HL-60 (cell line): ENCODE data around the gene WFIKKN1.

Source experiments
- DNase-seq, 2 experiments: peaks; one replicate each; pipeline ENCODE4 v3.0.0-alpha.2; 2010 to 2020; ENCODE audit warnings: low read depth in 1 of 2, low spot score in 1 of 2
- H3K27ac ChIP-seq: fragments of 250-450 bp; sonication (Bioruptor Pico); replicated peaks from 2 replicates; pipeline ENCODE4 v1.5.1; 2020; ENCODE audit warnings: mild to moderate bottlenecking, moderate library complexity
- H3K27me3 ChIP-seq: fragments of 250-450 bp; sonication (Bioruptor Pico); 2 replicates; pipeline ENCODE4 v1.5.1; 2021; ENCODE audit warnings: mild to moderate bottlenecking, moderate library complexity; ENCODE audit not compliant: insufficient read depth, poor library complexity, severe bottlenecking
- H3K4me3 ChIP-seq: replicated peaks from 2 replicates; pipeline ENCODE4 v1.5.1; 2011; ENCODE audit warnings: mild to moderate bottlenecking, control low read depth, low read length; ENCODE audit not compliant: insufficient read depth
- GABPA ChIP-seq: IDR thresholded peaks from 2 replicates; pipeline ENCODE4 v1.6.1; 2012; ENCODE audit warnings: low read depth
- POLR2AphosphoS5 ChIP-seq: IDR thresholded peaks from 2 replicates; pipeline ENCODE4 v1.6.1; 2012; ENCODE audit warnings: low read depth
- REST ChIP-seq: IDR thresholded peaks from 2 replicates; pipeline ENCODE4 v1.6.1; 2012; ENCODE audit warnings: low read depth; ENCODE audit not compliant: insufficient replicate concordance
- SPI1 ChIP-seq: IDR thresholded peaks from 2 replicates; pipeline ENCODE4 v1.6.1; 2012; ENCODE audit warnings: low read depth, mild to moderate bottlenecking, borderline replicate concordance
- TF ChIP-seq, protein P1 (sequence below): IDR thresholded peaks from one replicate; pipeline ENCODE4 v1.5.1; 2011; ENCODE audit warnings: low read length, control low read depth, inconsistent platforms; ENCODE audit not compliant: insufficient read depth

The WFIKKN1 gene

GRCh38 chr16:672371-672770, 41.6 kb downstream of the WFIKKN1 start:
- H3K4me3 ChIP-seq = no peak overlapping the region
- DNase-seq = no peak
- H3K27ac ChIP-seq = no peak overlapping the region
- H3K27me3 ChIP-seq = no peaks in the 10 kb centered on the region
- no peak for TF ChIP-seq REST
- no peak for TF ChIP-seq SPI1
- TF ChIP-seq, protein P1, sequence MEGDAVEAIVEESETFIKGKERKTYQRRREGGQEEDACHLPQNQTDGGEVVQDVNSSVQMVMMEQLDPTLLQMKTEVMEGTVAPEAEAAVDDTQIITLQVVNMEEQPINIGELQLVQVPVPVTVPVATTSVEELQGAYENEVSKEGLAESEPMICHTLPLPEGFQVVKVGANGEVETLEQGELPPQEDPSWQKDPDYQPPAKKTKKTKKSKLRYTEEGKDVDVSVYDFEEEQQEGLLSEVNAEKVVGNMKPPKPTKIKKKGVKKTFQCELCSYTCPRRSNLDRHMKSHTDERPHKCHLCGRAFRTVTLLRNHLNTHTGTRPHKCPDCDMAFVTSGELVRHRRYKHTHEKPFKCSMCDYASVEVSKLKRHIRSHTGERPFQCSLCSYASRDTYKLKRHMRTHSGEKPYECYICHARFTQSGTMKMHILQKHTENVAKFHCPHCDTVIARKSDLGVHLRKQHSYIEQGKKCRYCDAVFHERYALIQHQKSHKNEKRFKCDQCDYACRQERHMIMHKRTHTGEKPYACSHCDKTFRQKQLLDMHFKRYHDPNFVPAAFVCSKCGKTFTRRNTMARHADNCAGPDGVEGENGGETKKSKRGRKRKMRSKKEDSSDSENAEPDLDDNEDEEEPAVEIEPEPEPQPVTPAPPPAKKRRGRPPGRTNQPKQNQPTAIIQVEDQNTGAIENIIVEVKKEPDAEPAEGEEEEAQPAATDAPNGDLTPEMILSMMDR = no peak
- TF ChIP-seq POLR2AphosphoS5 = no peak
- no peak for TF ChIP-seq GABPA

- no peak overlapping the region for H3K27ac ChIP-seq
- TF ChIP-seq POLR2AphosphoS5 (no peak), REST (no peak), SPI1 (no peak), GABPA (no peak)
- TF ChIP-seq, protein P1 = no peak
- H3K4me3 ChIP-seq = no peak overlapping the region
- DNase-seq = no peak
- H3K27me3 ChIP-seq = no peaks in the 10 kb centered on the region
These were observed 42.1 kb downstream of the WFIKKN1 start for GRCh38 chr16:672851-673250.

DNA sequence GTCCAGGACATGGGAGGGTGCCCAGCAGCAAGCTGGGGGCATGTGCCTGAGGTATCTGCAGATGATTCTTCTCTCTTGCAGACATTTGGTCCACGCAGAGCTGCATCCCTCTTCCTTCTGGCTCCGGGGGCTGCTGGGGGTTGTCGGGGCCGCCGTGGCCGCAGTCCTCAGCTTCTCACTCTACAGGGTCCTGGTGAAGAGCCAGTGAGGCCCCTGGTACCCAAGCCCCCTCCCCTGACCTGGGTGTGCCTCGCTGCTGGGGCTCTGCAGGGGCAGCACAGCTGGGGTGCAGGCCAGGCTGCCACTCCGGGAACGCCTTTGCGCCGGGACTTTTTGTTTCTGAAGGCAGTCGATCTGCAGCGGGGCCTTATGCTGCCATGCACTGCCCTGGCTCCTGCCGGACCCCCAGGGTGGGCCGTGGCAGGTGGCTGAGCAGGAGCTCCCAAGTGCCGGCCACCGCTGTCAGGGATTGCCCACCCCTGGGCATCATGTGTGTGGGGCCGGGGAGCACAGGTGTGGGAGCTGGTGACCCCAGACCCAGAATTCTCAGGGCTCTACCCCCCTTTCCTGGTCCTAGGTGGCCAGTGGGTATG, 42.7 kb downstream of the WFIKKN1 start:
- no peak overlapping the region for H3K4me3 ChIP-seq
- no peaks in the 10 kb centered on the region for H3K27me3 ChIP-seq
- TF ChIP-seq, protein P1 = no peak
- no peak for TF ChIP-seq POLR2AphosphoS5
- TF ChIP-seq SPI1 = no peak
- TF ChIP-seq REST = no peak
- TF ChIP-seq GABPA = no peak
- no peak for DNase-seq
- H3K27ac ChIP-seq = no peak overlapping the region
